ENCODE data around the gene PTPRN2.

Gene PTPRN2

GRCh38 chr7:157873181-157873580 is 714.4 kb downstream of the PTPRN2 start:
- no peak overlapping the region for H3K4me3 ChIP-seq (ENCODE audit: low read depth, low read length)
- H3K9me3 ChIP-seq (ENCODE audit: control insufficient read depth, low read length): no peaks in the 10 kb centered on the region
- no peaks in the 10 kb centered on the region for H3K27me3 ChIP-seq (ENCODE audit: control insufficient read depth, insufficient read depth, low read length)
- H2AFZ ChIP-seq: no peak overlapping the region
- H3K27ac ChIP-seq: no peak overlapping the region
- H3K9ac ChIP-seq: no peak overlapping the region
- H3K79me2 ChIP-seq: no peaks in the 10 kb centered on the region
- no peaks in the 10 kb centered on the region for H3K36me3 ChIP-seq (ENCODE audit: control insufficient read depth, insufficient read depth, low read length)
- no peak for TF ChIP-seq CTCF (IDR thresholded peaks at IDR 0.05)
- no peak overlapping the region for H3K4me2 ChIP-seq (ENCODE audit: low read length)
- no peaks in the 10 kb centered on the region for H3K4me1 ChIP-seq

GRCh38 chr7:157872447-157872846 is 715.2 kb downstream of the PTPRN2 start:
- Histone ChIP-seq H3K79me2 (no peaks in the 10 kb centered on the region), H3K4me2 (ENCODE audit: low read length) (no peak overlapping the region), H3K36me3 (ENCODE audit: control insufficient read depth, insufficient read depth, low read length) (no peaks in the 10 kb centered on the region), H3K9ac (no peak overlapping the region), H2AFZ (no peak overlapping the region), H3K4me3 (ENCODE audit: low read depth, low read length) (no peak overlapping the region), H3K4me1 (no peaks in the 10 kb centered on the region), H3K27me3 (ENCODE audit: control insufficient read depth, insufficient read depth, low read length) (no peaks in the 10 kb centered on the region), H3K27ac (no peak overlapping the region), H3K9me3 (ENCODE audit: control insufficient read depth, low read length) (no peaks in the 10 kb centered on the region)
- TF ChIP-seq CTCF (IDR thresholded peaks at IDR 0.05): no peak

GRCh38 chr7:157871681-157872080 is 715.9 kb downstream of the PTPRN2 start:
- no peak overlapping the region for H3K9ac ChIP-seq
- H3K4me2 ChIP-seq (ENCODE audit: low read length): no peak overlapping the region
- no peaks in the 10 kb centered on the region for H3K9me3 ChIP-seq (ENCODE audit: control insufficient read depth, low read length)
- TF ChIP-seq CTCF (IDR thresholded peaks at IDR 0.05): no peak
- no peak overlapping the region for H2AFZ ChIP-seq
- H3K27ac ChIP-seq: no peak overlapping the region
- H3K36me3 ChIP-seq (ENCODE audit: control insufficient read depth, insufficient read depth, low read length): no peaks in the 10 kb centered on the region
- H3K4me3 ChIP-seq (ENCODE audit: low read depth, low read length): no peak overlapping the region
- no peaks in the 10 kb centered on the region for H3K27me3 ChIP-seq (ENCODE audit: control insufficient read depth, insufficient read depth, low read length)
- no peaks in the 10 kb centered on the region for H3K79me2 ChIP-seq
- no peaks in the 10 kb centered on the region for H3K4me1 ChIP-seq

- Histone ChIP-seq H3K4me2 (ENCODE audit: low read length) (no peak overlapping the region), H3K36me3 (ENCODE audit: control insufficient read depth, insufficient read depth, low read length) (no peaks in the 10 kb centered on the region), H3K27me3 (ENCODE audit: control insufficient read depth, insufficient read depth, low read length) (no peaks in the 10 kb centered on the region), H3K9ac (no peak overlapping the region), H3K27ac (no peak overlapping the region), H3K9me3 (ENCODE audit: control insufficient read depth, low read length) (no peaks in the 10 kb centered on the region), H2AFZ (no peak overlapping the region), H3K4me1 (no peaks in the 10 kb centered on the region), H3K4me3 (ENCODE audit: low read depth, low read length) (no peak overlapping the region), H3K79me2 (no peaks in the 10 kb centered on the region)
- TF ChIP-seq CTCF (IDR thresholded peaks at IDR 0.05): no peak
These were observed 716.9 kb downstream of the PTPRN2 start for GRCh38 chr7:157870644-157871290.

GRCh38 chr7:157869793-157870192 is 717.8 kb downstream of the PTPRN2 start:
- Histone ChIP-seq H3K36me3 (ENCODE audit: control insufficient read depth, insufficient read depth, low read length) (no peaks in the 10 kb centered on the region), H2AFZ (no peak overlapping the region), H3K4me3 (ENCODE audit: low read depth, low read length) (no peak overlapping the region), H3K4me1 (no peaks in the 10 kb centered on the region), H3K27me3 (ENCODE audit: control insufficient read depth, insufficient read depth, low read length) (no peaks in the 10 kb centered on the region), H3K79me2 (no peaks in the 10 kb centered on the region), H3K9me3 (ENCODE audit: control insufficient read depth, low read length) (no peaks in the 10 kb centered on the region), H3K9ac (no peak overlapping the region), H3K4me2 (ENCODE audit: low read length) (no peak overlapping the region), H3K27ac (no peak overlapping the region)
- no peak for TF ChIP-seq CTCF (IDR thresholded peaks at IDR 0.05)

All from parathyroid adenoma (tissue), 2 donors.